ENCODE measurements around the gene LCE3A. TPM values are rescaled to one million over a fixed set of nuclear protein-coding genes. Genes with fewer than 3 reads are reported as not detected.

Gene LCE3A
- total and polyA plus RNA-seq, 2 of the 8 experiments (the other 6 are each of a cell fraction or from before 2014, with no cell fraction given) = not detected

DNA sequence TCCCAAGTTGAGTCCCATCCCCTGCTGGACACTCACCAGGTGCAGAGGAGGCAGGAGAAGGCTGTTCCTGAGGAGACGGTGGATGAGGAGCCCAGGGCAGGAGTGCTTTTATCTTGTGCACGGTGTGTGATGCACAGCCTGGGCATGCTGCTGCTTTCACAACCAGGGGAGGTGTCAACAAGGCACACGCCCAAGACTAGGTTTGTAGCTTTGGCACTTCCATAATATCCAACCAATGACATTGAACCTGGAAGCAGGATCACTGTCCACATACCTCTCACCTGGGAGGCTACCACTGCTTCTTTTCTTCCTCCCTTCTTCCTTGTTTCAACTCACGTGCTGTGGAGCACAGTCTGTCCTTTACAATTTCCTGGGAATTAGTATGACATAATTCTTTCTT is 42.5 kb downstream of the LCE3A start, which contains the start of gene LCE3D:
Gene LCE3D (minus strand): TSS at position 84 of the 400 bp plus-strand sequence. CDS start 580 bp downstream, outside the sequence.
- Histone ChIP-seq H2BK20ac (ENCODE audit: low read length) (no peak within 1 kb of the TSS), H3K79me2 (ENCODE audit: control insufficient read depth in 1 of 2, insufficient read depth in 2 of 2, low read length in 2 of 2) (no peaks in the 10 kb centered on the region), H4K8ac (ENCODE audit: extremely low read depth, insufficient read depth, low read length) (no peak within 1 kb of the TSS), H4K91ac (replicated peaks; ENCODE audit: insufficient read length, low read length) (no peak within 1 kb of the TSS), H3K4ac (replicated peaks; ENCODE audit: insufficient read length, low read depth, low read length) (no peak within 1 kb of the TSS), H2BK15ac (ENCODE audit: low read length) (no peak within 1 kb of the TSS), H4K5ac (ENCODE audit: insufficient read length, low read depth, low read length) (no peak within 1 kb of the TSS), H3K4me3 (ENCODE audit: extremely low read depth in 1 of 4, insufficient read depth in 2 of 4, low read depth in 3 of 4, low read length in 4 of 4) (no peak within 1 kb of the TSS), H2AK5ac (ENCODE audit: low read depth, low read length) (no peak within 1 kb of the TSS), H3K36me3 (ENCODE audit: control insufficient read depth in 2 of 4, insufficient read depth in 4 of 4, low read length in 3 of 4) (no peaks in the 10 kb centered on the region), H3K56ac (replicated peaks; ENCODE audit: insufficient read length, low read depth, low read length) (no peak within 1 kb of the TSS), H3K9me3 (ENCODE audit: insufficient read depth in 2 of 2, low read depth in 1 of 2, low read length in 1 of 2) (peaks cover 45 to 64% of the 10 kb centered on the region in 2 experiments), H3K23me2 (ENCODE audit: low read depth, low read length) (no peaks in the 10 kb centered on the region), H2BK12ac (ENCODE audit: low read depth, low read length) (no peak within 1 kb of the TSS), H3K27ac (ENCODE audit: low read depth, low read length) (no peak within 1 kb of the TSS), H3K4me2 (ENCODE audit: insufficient read depth in 1 of 2, low read depth in 2 of 2, low read length in 2 of 2) (no peak within 1 kb of the TSS), H3K18ac (ENCODE audit: extremely low read depth, low read length) (no peak within 1 kb of the TSS), H2BK5ac (ENCODE audit: low read depth, low read length) (no peak within 1 kb of the TSS), H2AFZ (ENCODE audit: low read length) (no peak within 1 kb of the TSS), H2BK120ac (replicated peaks; ENCODE audit: low read depth, low read length) (no peak within 1 kb of the TSS), H3K27me3 (replicated peaks in 1 of 4; ENCODE audit: control insufficient read depth in 3 of 4, extremely low read depth in 1 of 4, insufficient read depth in 3 of 4, low read length in 3 of 4) (no peaks in the 10 kb centered on the region), H3K9ac (replicated peaks in 1 of 4; ENCODE audit: extremely low read depth in 1 of 4, low read depth in 3 of 4, low read length in 3 of 4) (no peak within 1 kb of the TSS), H4K20me1 (replicated peaks in 1 of 2; ENCODE audit: control insufficient read depth in 1 of 2, insufficient read depth in 2 of 2, low read length in 2 of 2) (no peaks in the 10 kb centered on the region), H3K4me1 (replicated peaks in 1 of 4; ENCODE audit: control insufficient read depth in 3 of 4, insufficient read depth in 4 of 4, low read length in 3 of 4) (no peaks in the 10 kb centered on the region), H3K23ac (ENCODE audit: insufficient read length) (no peak within 1 kb of the TSS), H3K14ac (ENCODE audit: insufficient read length) (no peak within 1 kb of the TSS), H3K79me1 (ENCODE audit: low read depth, low read length) (no peaks in the 10 kb centered on the region)
- WGBS, 2 experiments (ENCODE audit: extremely low coverage in 1 of 2, insufficient coverage in 1 of 2, insufficient read length in 1 of 2, insufficient replicate concordance in 2 of 2, low coverage in 1 of 2, low lambda C conversion rate in 2 of 2, missing lambda C conversion rate in 1 of 2) = 68% methylated on average over 4 of the region's 4 CpGs; no CpG with 5 or more reads in 1 of the 2 experiments
- DNase-seq (ENCODE audit: low read depth in 1 of 2, low spot score in 2 of 2) = no peak
- TF ChIP-seq POU5F1 (IDR thresholded peaks at IDR 0.05; ENCODE audit: low read depth, low read length) = no peak
- TF ChIP-seq, protein P1, sequence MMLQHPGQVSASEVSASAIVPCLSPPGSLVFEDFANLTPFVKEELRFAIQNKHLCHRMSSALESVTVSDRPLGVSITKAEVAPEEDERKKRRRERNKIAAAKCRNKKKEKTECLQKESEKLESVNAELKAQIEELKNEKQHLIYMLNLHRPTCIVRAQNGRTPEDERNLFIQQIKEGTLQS (IDR thresholded peaks at IDR 0.05; ENCODE audit: insufficient read depth, low read depth, low read length) = no peak
- TF ChIP-seq SIRT6 (IDR thresholded peaks at IDR 0.05; ENCODE audit: low read length) = no peak
- TF ChIP-seq GABPA (IDR thresholded peaks at IDR 0.05; ENCODE audit: borderline replicate concordance, insufficient read depth, low read length) = no peak
- TF ChIP-seq ZNF274 (IDR thresholded peaks at IDR 0.05; ENCODE audit: borderline replicate concordance, extremely low read depth, low read length) = no peak
- no peak for TF ChIP-seq JUN (IDR thresholded peaks at IDR 0.05; ENCODE audit: low read depth, low read length)
- no peak for TF ChIP-seq FOSL1 (IDR thresholded peaks at IDR 0.05; ENCODE audit: insufficient read depth, low read depth, low read length)
- no peak for TF ChIP-seq RXRA (IDR thresholded peaks at IDR 0.05; ENCODE audit: insufficient read depth, low read depth, low read length)
- TF ChIP-seq SRF (IDR thresholded peaks at IDR 0.05; ENCODE audit: low read depth, low read length) = no peak
- no peak for TF ChIP-seq RBBP5 (IDR thresholded peaks at IDR 0.05; ENCODE audit: borderline replicate concordance, low read depth, low read length)
- no peak for TF ChIP-seq SP2 (IDR thresholded peaks at IDR 0.05; ENCODE audit: low read length)
- no peak for TF ChIP-seq BRCA1 (IDR thresholded peaks at IDR 0.05; ENCODE audit: low read depth, low read length)
- TF ChIP-seq KDM4A (IDR thresholded peaks at IDR 0.05; ENCODE audit: low read depth, low read length, severe bottlenecking) = no peak
- ChIA-PET CTCF (ENCODE audit: partially characterized antibody) (no interaction called here), POLR2A (ENCODE audit: partially characterized antibody) (no interaction called here)
- no peak for FAIRE-seq

Measured in H1 (cell line).